K562 (cell line): ENCODE measurements around the gene SLC33A1. TPM values are rescaled to one million over a fixed set of nuclear protein-coding genes. Genes with fewer than 3 reads are reported as not detected.

ENCODE experiments used
- CREB1 ChIP-seq, 2 experiments: sonication (generic) in 1 of 2; formaldehyde crosslinking in 1 of 2; IDR thresholded peaks; 2 replicates each; pipeline versions ENCODE4 v1.6.1 to v1.8.0; 2012 to 2022; ENCODE audit warnings: inconsistent platforms in 1 of 2, mild to moderate bottlenecking in 1 of 2, missing genetic modification reagents in 1 of 2, moderate library complexity in 1 of 2
- ELK3 ChIP-seq: fragments of 450-650 bp; formaldehyde crosslinking; IDR thresholded peaks from 2 replicates; pipeline ENCODE4 v1.4.0; 2020; ENCODE audit warnings: mild to moderate bottlenecking
- GABPA ChIP-seq: fragments of 200-800 bp; sonication (Bioruptor generic); conservative IDR thresholded peaks from 2 replicates; pipeline ENCODE4 v1.6.1; 2016; ENCODE audit warnings: low read depth, missing genetic modification characterization, missing compliant biosample characterization
- GATAD2A ChIP-seq: fragments of 450-650 bp; IDR thresholded peaks from 2 replicates; pipeline ENCODE4 v1.6.1; 2017
- HNRNPK ChIP-seq: fragments of 200-400 bp; formaldehyde crosslinking; IDR thresholded peaks from one replicate; pipeline ENCODE4 v1.6.1; 2018; ENCODE audit warnings: mild to moderate bottlenecking, low read depth, low read length; ENCODE audit not compliant: poor library complexity, severe bottlenecking
- HOXB6 ChIP-seq: fragments of 250-450 bp; sonication (Bioruptor Pico); IDR thresholded peaks from 2 replicates; pipeline ENCODE4 v1.5.1; 2022; ENCODE audit warnings: mild to moderate bottlenecking, borderline replicate concordance
- NCOA6 ChIP-seq: fragments of 450-650 bp; IDR thresholded peaks from 2 replicates; pipeline ENCODE4 v1.6.1; 2017; ENCODE audit warnings: mild to moderate bottlenecking
- NELFE ChIP-seq: IDR thresholded peaks from 2 replicates; pipeline ENCODE4 v1.6.1; 2011; ENCODE audit warnings: mild to moderate bottlenecking; ENCODE audit not compliant: insufficient read depth, insufficient read length
- NFYB ChIP-seq: IDR thresholded peaks from 2 replicates; pipeline ENCODE4 v1.6.1; 2011; ENCODE audit warnings: mild to moderate bottlenecking, moderate library complexity; ENCODE audit not compliant: insufficient read length; ENCODE audit errors: extremely low read depth
- NRF1 ChIP-seq, 2 experiments: fragments of 450-650 bp; IDR thresholded peaks in 1 of 2; conservative IDR thresholded peaks in 1 of 2; 2 replicates each; pipeline ENCODE4 v1.6.1; 2014; ENCODE audit warnings: mild to moderate bottlenecking in 2 of 2
- SIX5 ChIP-seq, 2 experiments: IDR thresholded peaks; 2 replicates each; pipeline ENCODE4 v1.6.1; 2011; ENCODE audit warnings: low read length in 2 of 2, borderline replicate concordance in 1 of 2, low read depth in 1 of 2, mild to moderate bottlenecking in 1 of 2, moderate library complexity in 1 of 2; ENCODE audit not compliant: insufficient read depth in 1 of 2
- SNIP1 ChIP-seq: fragments of 450-650 bp; IDR thresholded peaks from 2 replicates; pipeline ENCODE4 v1.7.1; 2017; ENCODE audit warnings: low read depth, mild to moderate bottlenecking
- ZBTB40 ChIP-seq, 2 experiments: fragments of 450-650 bp in 1 of 2; sonication (generic) in 1 of 2; formaldehyde crosslinking in 1 of 2; IDR thresholded peaks; 2 replicates each; pipeline versions ENCODE4 v1.7.1 to v1.9.0; 2016 to 2022; ENCODE audit warnings: inconsistent platforms in 1 of 2, mild to moderate bottlenecking in 1 of 2, missing genetic modification reagents in 1 of 2
- ZNF124 ChIP-seq: sonication (generic); formaldehyde crosslinking; IDR thresholded peaks from 2 replicates; pipeline ENCODE4 v1.8.1; 2022; ENCODE audit warnings: missing genetic modification reagents
- ZNF778 ChIP-seq: fragments of 450-650 bp; formaldehyde crosslinking; IDR thresholded peaks from 2 replicates; pipeline ENCODE4 v1.4.0; 2020; ENCODE audit warnings: mild to moderate bottlenecking, moderate library complexity
- polyA plus RNA-seq, 8 experiments: library from polyadenylated mRNA; depleted of rRNA in 4 of 8; stranded (reverse) in 5 of 8; unstranded in 3 of 8; fragments of >200 nt; fragmentation: Nextera tagmentation in 2 of 8; fragmentation: Illumina TruSeq in 1 of 8; extraction: Ambion mirVana in 2 of 8; extraction: Trizol in 1 of 8; gene quantifications; 2 replicates each; pipeline versions ENCODE4 v1.2.1 to v1.2.3, GENCODE V29; 2011 to 2014; ENCODE audit warnings: inconsistent platforms in 1 of 8, missing spikeins in 1 of 8
- total RNA-seq, 7 experiments: library from RNA; depleted of rRNA in 6 of 7; stranded (reverse); fragments of >200 nt in 6 of 7; fragmentation: Illumina TruSeq in 2 of 7; extraction: Trizol in 2 of 7; gene quantifications; 2 replicates each; pipeline versions ENCODE4 v1.2.1 to v1.2.3, GENCODE V29; 2011 to 2021; ENCODE audit warnings: low replicate concordance in 1 of 7
- TF ChIP-seq, protein P1 (sequence below): sonication (generic); formaldehyde crosslinking; IDR thresholded peaks from 2 replicates; pipeline ENCODE4 v1.8.1; 2022; ENCODE audit warnings: missing genetic modification reagents

Gene SLC33A1
- total and polyA plus RNA-seq, 9 of the 15 experiments (the other 6 are each of a cell fraction or from before 2014, with no cell fraction given), result 6.2 to 26.8 (median 19.6) TPM

DNA sequence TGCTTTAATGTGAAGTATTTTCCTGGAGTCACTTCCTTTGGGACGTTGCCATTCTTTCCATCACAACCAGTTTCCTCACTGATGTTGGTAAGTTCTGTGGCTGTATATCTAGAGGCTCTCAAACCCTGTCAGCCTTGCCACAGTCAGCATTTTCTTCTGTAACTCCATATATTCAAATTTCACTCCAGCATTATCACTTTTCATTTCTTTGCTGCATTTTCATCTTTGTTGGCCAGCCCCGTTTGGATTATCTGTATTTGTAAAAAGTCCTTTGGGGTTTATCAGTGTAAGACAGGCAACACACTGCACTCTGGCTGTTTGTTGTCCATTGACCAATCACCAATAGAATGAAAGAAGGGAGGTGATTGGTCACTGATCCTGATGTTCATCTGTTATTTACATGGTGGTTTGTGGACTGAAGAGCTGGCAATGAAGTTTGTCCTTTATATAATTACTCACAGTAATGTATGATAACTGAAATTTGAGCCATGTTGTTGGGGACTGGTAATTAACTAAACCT is 36.5 kb upstream of the SLC33A1 start (continued):
- TF ChIP-seq, protein P1, sequence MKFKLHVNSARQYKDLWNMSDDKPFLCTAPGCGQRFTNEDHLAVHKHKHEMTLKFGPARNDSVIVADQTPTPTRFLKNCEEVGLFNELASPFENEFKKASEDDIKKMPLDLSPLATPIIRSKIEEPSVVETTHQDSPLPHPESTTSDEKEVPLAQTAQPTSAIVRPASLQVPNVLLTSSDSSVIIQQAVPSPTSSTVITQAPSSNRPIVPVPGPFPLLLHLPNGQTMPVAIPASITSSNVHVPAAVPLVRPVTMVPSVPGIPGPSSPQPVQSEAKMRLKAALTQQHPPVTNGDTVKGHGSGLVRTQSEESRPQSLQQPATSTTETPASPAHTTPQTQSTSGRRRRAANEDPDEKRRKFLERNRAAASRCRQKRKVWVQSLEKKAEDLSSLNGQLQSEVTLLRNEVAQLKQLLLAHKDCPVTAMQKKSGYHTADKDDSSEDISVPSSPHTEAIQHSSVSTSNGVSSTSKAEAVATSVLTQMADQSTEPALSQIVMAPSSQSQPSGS (CRISPR knock-in tag), result no peak
- TF ChIP-seq NFYB (peak; percentile 52), SIX5 (IDR thresholded peaks at IDR 0.05; ENCODE audit: borderline replicate concordance in 1 of 2, insufficient read depth in 1 of 2, low read depth in 1 of 2, low read length in 2 of 2) (no peak), GATAD2A (no peak), HOXB6 (CRISPR knock-in tag) (no peak), NCOA6 (no peak), ZNF124 (CRISPR knock-in tag) (no peak), NELFE (no peak), ZBTB40 (IDR thresholded peaks at IDR 0.05) (no peak; the same call in 1 of the 2 replicates), ZBTB40 (CRISPR knock-in tag; IDR thresholded peaks at IDR 0.05) (no peak), SNIP1 (no peak), ZNF778 (no peak), ELK3 (CRISPR knock-in tag) (no peak), CREB1 (IDR thresholded peaks at IDR 0.05) (peak; percentile 64; the same call in 1 of the 2 replicates), CREB1 (CRISPR knock-in tag; IDR thresholded peaks at IDR 0.05) (no peak), GABPA (tag) (no peak), HNRNPK (no peak), NRF1 (conservative IDR thresholded peaks at IDR 0.05 in 1 of 2, IDR thresholded peaks at IDR 0.05 in 1 of 2) (0 out of 4 replicates have a peak, but pooled peaks of 1 of the 2 experiments have one; percentile 13)
